ENCODE data around the gene LRFN2. TPM values are rescaled to one million over a fixed set of nuclear protein-coding genes. Genes with fewer than 3 reads are reported as not detected.

The LRFN2 gene
- total RNA-seq, 2 donors from 2014 or later: not detected

DNA sequence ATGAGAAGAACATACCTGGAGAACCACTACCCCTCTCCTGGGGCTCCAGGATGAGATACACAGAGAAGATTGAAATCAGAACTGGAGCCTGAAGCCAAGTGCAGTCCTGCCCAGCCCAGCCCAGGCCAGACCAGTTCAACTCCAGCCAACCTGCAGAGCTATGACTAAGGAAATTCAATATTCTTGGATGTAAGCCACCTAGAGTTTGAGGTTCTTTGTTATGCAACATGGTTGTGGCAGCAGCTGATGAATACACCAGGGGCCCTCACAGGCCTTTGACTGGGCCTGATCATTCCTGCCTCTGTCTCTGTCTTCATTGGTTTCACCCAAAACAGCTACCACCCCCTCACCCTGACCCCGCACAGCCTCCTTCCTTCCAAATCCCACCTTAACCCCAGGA, 167.8 kb downstream of the LRFN2 start:
- H3K4me1 ChIP-seq (ENCODE audit: control insufficient read depth in 1 of 2, low read depth in 2 of 2): no peaks in the 10 kb centered on the region
- no peaks in the 10 kb centered on the region for H3K9me3 ChIP-seq
- H3K4me3 ChIP-seq: no peak overlapping the region
- H3K36me3 ChIP-seq: no peaks in the 10 kb centered on the region
- no peak overlapping the region for H3K27ac ChIP-seq
- H3K27me3 ChIP-seq (replicated peaks; ENCODE audit: insufficient read depth): no peaks in the 10 kb centered on the region
- DNase-seq (ENCODE audit: low spot score) (no peak), ATAC-seq (ENCODE audit: insufficient number of reproducible peaks, low FRiP score, low read depth) (no peak)
- TF ChIP-seq CTCF (IDR thresholded peaks at IDR 0.05): no peak

- DNase-seq (ENCODE audit: low spot score): no peak
- H3K4me1 ChIP-seq (ENCODE audit: control insufficient read depth in 1 of 2, low read depth in 2 of 2): no peaks in the 10 kb centered on the region
- no peak for ATAC-seq (ENCODE audit: insufficient number of reproducible peaks, low FRiP score, low read depth)
- H3K9me3 ChIP-seq: no peaks in the 10 kb centered on the region
- no peaks in the 10 kb centered on the region for H3K36me3 ChIP-seq
- H3K27me3 ChIP-seq (replicated peaks; ENCODE audit: insufficient read depth): no peaks in the 10 kb centered on the region
- no peak overlapping the region for H3K4me3 ChIP-seq
- H3K27ac ChIP-seq: no peak overlapping the region
- TF ChIP-seq CTCF (IDR thresholded peaks at IDR 0.05): no peak
Measured at GRCh38 chr6:40417031-40417430, 170.1 kb downstream of the LRFN2 start.

- Histone ChIP-seq H3K27ac (no peak overlapping the region), H3K4me3 (no peak overlapping the region), H3K4me1 (ENCODE audit: control insufficient read depth in 1 of 2, low read depth in 2 of 2) (no peaks in the 10 kb centered on the region), H3K9me3 (no peaks in the 10 kb centered on the region), H3K27me3 (replicated peaks; ENCODE audit: insufficient read depth) (no peaks in the 10 kb centered on the region), H3K36me3 (no peaks in the 10 kb centered on the region)
- DNase-seq (ENCODE audit: low spot score) (no peak), ATAC-seq (ENCODE audit: insufficient number of reproducible peaks, low FRiP score, low read depth) (no peak)
- no peak for TF ChIP-seq CTCF (IDR thresholded peaks at IDR 0.05)
Measured at GRCh38 chr6:40414617-40415016, 172.5 kb downstream of the LRFN2 start.

- Histone ChIP-seq H3K4me1 (ENCODE audit: control insufficient read depth in 1 of 2, low read depth in 2 of 2) (no peaks in the 10 kb centered on the region), H3K27ac (no peak overlapping the region), H3K36me3 (no peaks in the 10 kb centered on the region), H3K4me3 (no peak overlapping the region), H3K9me3 (no peaks in the 10 kb centered on the region), H3K27me3 (replicated peaks; ENCODE audit: insufficient read depth) (no peaks in the 10 kb centered on the region)
- no peak for ATAC-seq (ENCODE audit: insufficient number of reproducible peaks, low FRiP score, low read depth)
- TF ChIP-seq CTCF (IDR thresholded peaks at IDR 0.05): no peak
- DNase-seq (ENCODE audit: low spot score): no peak
Measured at GRCh38 chr6:40413239-40413638, 173.9 kb downstream of the LRFN2 start.

- Histone ChIP-seq H3K4me3 (no peak overlapping the region), H3K27me3 (replicated peaks; ENCODE audit: insufficient read depth) (no peaks in the 10 kb centered on the region), H3K27ac (no peak overlapping the region), H3K4me1 (ENCODE audit: control insufficient read depth in 1 of 2, low read depth in 2 of 2) (no peaks in the 10 kb centered on the region), H3K9me3 (no peaks in the 10 kb centered on the region), H3K36me3 (no peaks in the 10 kb centered on the region)
- no peak for ATAC-seq (ENCODE audit: insufficient number of reproducible peaks, low FRiP score, low read depth)
- DNase-seq (ENCODE audit: low spot score): no peak
- TF ChIP-seq CTCF (IDR thresholded peaks at IDR 0.05): no peak
Measured at GRCh38 chr6:40411881-40412280, 175.3 kb downstream of the LRFN2 start.

Measured in thoracic aorta (tissue), 2 donors.